ENCODE measurements around the gene RFX4.

RFX4 gene

DNA sequence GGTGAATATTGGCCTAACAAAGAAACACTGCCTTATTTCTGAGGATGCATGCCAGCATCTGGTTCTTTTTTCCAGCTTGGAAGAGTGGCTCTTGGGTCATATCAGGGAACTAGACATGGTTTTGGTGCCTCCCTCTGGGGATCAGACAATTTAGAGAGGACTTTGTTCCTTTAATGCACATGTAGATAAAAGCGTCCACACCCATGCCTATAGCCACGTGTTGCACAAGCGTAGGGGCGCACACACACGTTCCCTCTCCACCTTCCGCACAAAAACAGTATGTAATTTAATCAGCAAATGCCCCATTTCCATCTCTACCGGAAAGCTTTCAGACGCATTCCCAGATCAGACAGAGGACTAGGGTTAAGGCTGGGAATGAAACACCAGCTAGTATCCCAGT is 130.0 kb downstream of the RFX4 start:
- no peak overlapping the region for H3K27ac ChIP-seq
- no peak overlapping the region for H3K9ac ChIP-seq (ENCODE audit: insufficient read length)
- no peaks in the 10 kb centered on the region for H3K36me3 ChIP-seq (ENCODE audit: insufficient read depth, low read length)
- H3K4me3 ChIP-seq = no peak overlapping the region
- no peak for DNase-seq (ENCODE audit: low read depth, low spot score)
- H3K9me3 ChIP-seq (ENCODE audit: low read depth, low read length) = no peaks in the 10 kb centered on the region
- no peak for TF ChIP-seq POLR2AphosphoS5 (IDR thresholded peaks at IDR 0.05; ENCODE audit: borderline replicate concordance, low read depth, low read length)
- TF ChIP-seq FOXP2 (optimal IDR thresholded peaks at IDR 0.05; ENCODE audit: control extremely low read depth, extremely low read length, insufficient read depth) = no peak
- no peak for TF ChIP-seq EZH2 (IDR thresholded peaks at IDR 0.05)

DNA sequence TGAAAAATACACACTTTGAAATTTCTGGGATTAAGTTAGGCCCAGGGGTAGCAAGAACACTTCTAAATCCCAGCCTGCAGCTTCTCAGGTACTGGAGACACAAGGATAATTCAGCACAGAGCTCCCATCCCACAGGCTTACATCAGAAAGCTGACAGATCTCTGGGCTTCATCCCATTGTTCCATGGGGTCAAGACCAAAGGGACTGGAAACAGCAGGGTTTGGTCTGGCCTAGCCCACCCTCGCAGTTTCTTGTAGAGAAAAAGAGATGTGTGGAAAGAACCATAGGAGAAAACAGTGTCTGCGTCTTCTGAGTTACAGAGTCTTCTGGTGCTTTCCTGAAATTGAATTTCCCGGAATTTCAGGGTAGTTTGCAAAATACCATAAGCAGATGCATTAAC is 132.1 kb downstream of the RFX4 start:
- Histone ChIP-seq H3K9me3 (ENCODE audit: low read depth, low read length) (no peaks in the 10 kb centered on the region), H3K27ac (no peak overlapping the region), H3K9ac (ENCODE audit: insufficient read length) (no peak overlapping the region), H3K36me3 (ENCODE audit: insufficient read depth, low read length) (no peaks in the 10 kb centered on the region), H3K4me3 (no peak overlapping the region)
- TF ChIP-seq POLR2AphosphoS5 (IDR thresholded peaks at IDR 0.05; ENCODE audit: borderline replicate concordance, low read depth, low read length) = no peak
- no peak for TF ChIP-seq FOXP2 (optimal IDR thresholded peaks at IDR 0.05; ENCODE audit: control extremely low read depth, extremely low read length, insufficient read depth)
- TF ChIP-seq EZH2 (IDR thresholded peaks at IDR 0.05) = no peak
- DNase-seq (ENCODE audit: low read depth, low spot score) = no peak

DNA sequence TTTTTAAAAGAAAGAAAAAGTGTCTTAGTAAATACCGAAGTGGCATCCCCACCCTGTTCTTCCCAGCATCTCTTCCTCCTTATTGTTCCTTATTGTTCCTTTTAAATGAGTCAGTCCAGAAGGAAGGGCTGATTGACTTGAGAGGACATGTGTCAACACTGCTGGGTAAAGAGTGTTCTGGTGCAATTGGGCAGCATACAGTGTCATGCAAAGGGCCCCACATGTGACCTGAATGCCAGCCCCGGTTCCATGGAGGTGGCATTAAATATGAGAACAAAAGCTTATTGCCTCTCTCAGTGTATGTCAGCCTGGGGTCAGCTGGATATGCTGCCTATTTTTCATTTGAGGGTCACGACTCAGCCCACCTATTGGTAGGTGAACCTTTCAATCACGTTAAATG is 132.8 kb downstream of the RFX4 start:
- H3K9me3 ChIP-seq (ENCODE audit: low read depth, low read length) = no peaks in the 10 kb centered on the region
- H3K36me3 ChIP-seq (ENCODE audit: insufficient read depth, low read length) = no peaks in the 10 kb centered on the region
- H3K9ac ChIP-seq (ENCODE audit: insufficient read length) = no peak overlapping the region
- DNase-seq (ENCODE audit: low read depth, low spot score) = no peak
- H3K4me3 ChIP-seq = no peak overlapping the region
- TF ChIP-seq EZH2 (IDR thresholded peaks at IDR 0.05) (no peak), FOXP2 (optimal IDR thresholded peaks at IDR 0.05; ENCODE audit: control extremely low read depth, extremely low read length, insufficient read depth) (no peak), POLR2AphosphoS5 (IDR thresholded peaks at IDR 0.05; ENCODE audit: borderline replicate concordance, low read depth, low read length) (no peak)
- H3K27ac ChIP-seq = no peak overlapping the region

DNA sequence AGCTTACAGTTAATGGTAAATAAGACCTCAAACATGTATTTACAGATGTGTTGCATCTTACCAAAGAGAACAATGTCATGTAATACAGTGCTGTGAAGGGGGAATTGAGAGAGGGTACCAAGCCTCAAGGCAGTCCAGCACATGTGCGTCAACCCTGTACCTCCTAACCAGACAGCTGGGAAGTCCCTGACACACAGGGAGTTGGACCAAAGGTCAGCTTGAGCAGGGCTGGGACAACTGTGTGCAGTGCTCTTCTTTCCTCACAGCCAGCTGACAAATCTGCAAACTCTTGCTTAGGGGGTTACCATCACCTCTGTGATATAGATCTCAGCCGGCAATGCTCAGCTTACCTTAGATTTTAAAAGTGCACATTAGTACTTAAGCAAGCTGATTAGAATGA is 134.9 kb downstream of the RFX4 start:
- Histone ChIP-seq H3K36me3 (ENCODE audit: insufficient read depth, low read length) (no peaks in the 10 kb centered on the region), H3K4me3 (no peak overlapping the region), H3K9me3 (ENCODE audit: low read depth, low read length) (no peaks in the 10 kb centered on the region), H3K27ac (no peak overlapping the region), H3K9ac (ENCODE audit: insufficient read length) (no peak overlapping the region)
- TF ChIP-seq FOXP2 (optimal IDR thresholded peaks at IDR 0.05; ENCODE audit: control extremely low read depth, extremely low read length, insufficient read depth) (no peak), POLR2AphosphoS5 (IDR thresholded peaks at IDR 0.05; ENCODE audit: borderline replicate concordance, low read depth, low read length) (no peak), EZH2 (IDR thresholded peaks at IDR 0.05) (no peak)
- no peak for DNase-seq (ENCODE audit: low read depth, low spot score)

DNA sequence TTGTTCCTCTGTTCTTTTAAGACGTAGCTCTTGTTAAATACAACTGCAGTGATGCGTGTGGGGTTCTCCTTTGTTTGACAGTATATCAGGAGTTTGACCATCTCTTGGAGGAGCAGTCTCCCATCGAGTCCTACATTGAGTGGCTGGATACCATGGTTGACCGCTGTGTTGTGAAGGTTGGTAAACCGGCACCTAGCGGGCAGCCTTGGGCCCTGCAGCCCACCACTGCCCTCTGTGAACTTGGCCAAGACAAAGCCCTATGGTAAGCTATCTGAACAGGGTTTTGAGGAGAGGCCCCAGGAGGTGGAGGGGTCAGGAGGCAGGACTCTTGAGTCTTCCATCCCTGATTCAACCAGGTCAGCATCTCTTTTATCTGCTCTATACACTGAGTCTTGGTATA is 137.1 kb downstream of the RFX4 start:
- H3K4me3 ChIP-seq = no peak overlapping the region
- no peak for DNase-seq (ENCODE audit: low read depth, low spot score)

DNA sequence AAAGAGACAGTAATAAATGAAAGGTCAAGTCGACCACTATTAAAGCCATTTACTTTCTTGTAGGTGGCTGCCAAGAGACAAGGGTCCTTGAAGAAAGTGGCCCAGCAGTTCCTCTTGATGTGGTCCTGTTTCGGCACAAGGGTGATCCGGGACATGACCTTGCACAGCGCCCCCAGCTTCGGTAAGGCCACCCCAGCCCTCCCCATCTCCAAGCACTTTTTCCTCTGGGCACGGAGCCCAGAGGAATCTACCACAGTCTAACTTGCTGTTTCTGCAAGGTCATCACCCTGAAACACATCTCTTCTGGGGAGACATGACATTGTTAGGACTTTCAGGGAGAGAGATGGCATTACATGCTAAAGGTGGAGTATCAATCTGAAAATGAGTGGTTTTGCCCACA is 137.9 kb downstream of the RFX4 start:
- no peak for DNase-seq (ENCODE audit: low read depth, low spot score)
- H3K4me3 ChIP-seq = no peak overlapping the region
- no peak overlapping the region for H3K9ac ChIP-seq (ENCODE audit: insufficient read length)
- TF ChIP-seq EZH2 (IDR thresholded peaks at IDR 0.05) = no peak
- no peak for TF ChIP-seq FOXP2 (optimal IDR thresholded peaks at IDR 0.05; ENCODE audit: control extremely low read depth, extremely low read length, insufficient read depth)
- TF ChIP-seq POLR2AphosphoS5 (IDR thresholded peaks at IDR 0.05; ENCODE audit: borderline replicate concordance, low read depth, low read length) = no peak
- H3K9me3 ChIP-seq (ENCODE audit: low read depth, low read length) = no peaks in the 10 kb centered on the region
- H3K27ac ChIP-seq = no peak overlapping the region
- no peaks in the 10 kb centered on the region for H3K36me3 ChIP-seq (ENCODE audit: insufficient read depth, low read length)

More for the DNA sequence above, 137.1 kb downstream of the RFX4 start:
- Histone ChIP-seq H3K9ac (ENCODE audit: insufficient read length) (no peak overlapping the region), H3K36me3 (ENCODE audit: insufficient read depth, low read length) (no peaks in the 10 kb centered on the region), H3K9me3 (ENCODE audit: low read depth, low read length) (no peaks in the 10 kb centered on the region), H3K27ac (no peak overlapping the region)
- no peak for TF ChIP-seq POLR2AphosphoS5 (IDR thresholded peaks at IDR 0.05; ENCODE audit: borderline replicate concordance, low read depth, low read length)
- TF ChIP-seq FOXP2 (optimal IDR thresholded peaks at IDR 0.05; ENCODE audit: control extremely low read depth, extremely low read length, insufficient read depth) = no peak
- TF ChIP-seq EZH2 (IDR thresholded peaks at IDR 0.05) = no peak

DNA sequence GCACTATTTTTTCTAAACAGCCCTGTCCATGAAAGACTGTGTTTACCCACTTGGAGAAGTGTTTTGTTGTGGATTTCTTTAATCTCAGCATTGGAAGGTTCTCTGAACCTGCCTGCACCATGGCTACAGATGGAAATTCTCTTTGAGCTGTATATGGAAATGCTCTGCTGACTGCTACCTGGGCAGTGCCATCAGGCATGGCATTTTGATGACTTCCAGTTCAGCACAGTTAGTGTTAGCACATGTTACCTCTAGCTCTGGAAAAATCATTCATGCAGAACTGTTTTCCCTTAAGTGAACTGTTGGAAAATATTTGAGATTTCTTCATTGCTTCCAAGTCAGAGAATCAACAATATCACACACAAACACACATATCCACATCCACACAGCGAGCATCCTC is 139.1 kb downstream of the RFX4 start:
- H3K4me3 ChIP-seq = no peak overlapping the region
- DNase-seq (ENCODE audit: low read depth, low spot score) = no peak
- no peaks in the 10 kb centered on the region for H3K9me3 ChIP-seq (ENCODE audit: low read depth, low read length)
- TF ChIP-seq FOXP2 (optimal IDR thresholded peaks at IDR 0.05; ENCODE audit: control extremely low read depth, extremely low read length, insufficient read depth) (no peak), POLR2AphosphoS5 (IDR thresholded peaks at IDR 0.05; ENCODE audit: borderline replicate concordance, low read depth, low read length) (no peak), EZH2 (IDR thresholded peaks at IDR 0.05) (no peak)
- no peaks in the 10 kb centered on the region for H3K36me3 ChIP-seq (ENCODE audit: insufficient read depth, low read length)
- H3K9ac ChIP-seq (ENCODE audit: insufficient read length) = no peak overlapping the region
- no peak overlapping the region for H3K27ac ChIP-seq

DNA sequence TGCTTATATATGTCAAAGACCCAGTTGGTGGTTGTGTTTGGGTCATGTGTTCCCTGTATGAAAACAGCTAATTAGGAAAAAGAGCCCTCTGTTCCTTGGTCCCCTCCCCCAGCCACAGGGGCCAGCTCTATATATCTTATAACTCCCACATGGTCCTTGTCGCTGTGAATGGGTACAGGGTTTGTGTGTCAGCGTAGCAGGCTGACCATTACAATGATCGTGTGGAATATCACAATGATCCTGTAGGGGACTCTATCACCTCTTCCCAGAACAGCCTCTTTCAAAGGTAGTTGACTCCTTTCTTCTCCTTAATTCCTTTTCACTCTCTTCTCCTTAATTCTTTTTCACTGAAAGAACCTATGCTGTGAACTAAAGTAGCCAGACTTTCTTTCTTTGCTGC is 140.0 kb downstream of the RFX4 start:
- no peaks in the 10 kb centered on the region for H3K9me3 ChIP-seq (ENCODE audit: low read depth, low read length)
- TF ChIP-seq EZH2 (IDR thresholded peaks at IDR 0.05) = no peak
- no peak for TF ChIP-seq FOXP2 (optimal IDR thresholded peaks at IDR 0.05; ENCODE audit: control extremely low read depth, extremely low read length, insufficient read depth)
- TF ChIP-seq POLR2AphosphoS5 (IDR thresholded peaks at IDR 0.05; ENCODE audit: borderline replicate concordance, low read depth, low read length) = no peak
- DNase-seq (ENCODE audit: low read depth, low spot score) = no peak
- H3K36me3 ChIP-seq (ENCODE audit: insufficient read depth, low read length) = no peaks in the 10 kb centered on the region
- no peak overlapping the region for H3K9ac ChIP-seq (ENCODE audit: insufficient read length)
- no peak overlapping the region for H3K27ac ChIP-seq
- H3K4me3 ChIP-seq = no peak overlapping the region

DNA sequence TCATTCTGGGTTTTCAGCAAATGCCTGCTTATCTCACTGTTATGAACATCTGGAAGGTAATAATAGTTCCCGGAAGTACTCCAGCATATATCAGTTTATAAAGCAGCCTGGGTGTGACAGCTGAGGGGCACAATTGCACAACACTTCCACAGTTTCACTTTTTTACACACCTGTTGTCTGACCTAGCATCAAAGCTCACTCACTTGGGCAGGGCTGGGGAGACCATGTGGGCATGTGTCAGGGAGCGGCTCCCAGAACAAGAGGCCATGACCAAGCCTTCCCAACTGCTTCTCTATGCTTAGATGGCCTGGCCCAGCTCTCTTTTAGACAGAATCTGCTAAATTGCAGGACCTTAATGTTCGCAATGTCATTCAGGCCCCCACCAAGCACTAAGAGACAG is 140.6 kb downstream of the RFX4 start:
- Histone ChIP-seq H3K4me3 (no peak overlapping the region), H3K27ac (no peak overlapping the region), H3K36me3 (ENCODE audit: insufficient read depth, low read length) (no peaks in the 10 kb centered on the region), H3K9me3 (ENCODE audit: low read depth, low read length) (no peaks in the 10 kb centered on the region), H3K9ac (ENCODE audit: insufficient read length) (no peak overlapping the region)
- DNase-seq (ENCODE audit: low read depth, low spot score) = no peak
- TF ChIP-seq POLR2AphosphoS5 (IDR thresholded peaks at IDR 0.05; ENCODE audit: borderline replicate concordance, low read depth, low read length) (no peak), EZH2 (IDR thresholded peaks at IDR 0.05) (no peak), FOXP2 (optimal IDR thresholded peaks at IDR 0.05; ENCODE audit: control extremely low read depth, extremely low read length, insufficient read depth) (no peak)

All from SK-N-MC (cell line).